K562 (cell line): ENCODE measurements around the gene ZNF285. TPM values are rescaled to one million over a fixed set of nuclear protein-coding genes. Genes with fewer than 3 reads are reported as not detected.
A peak's percentile ranks its signal among the peaks of the same experiment; 100 is the strongest.

Experiments used
- ATF1 ChIP-seq, 2 experiments: fragments of 450-650 bp in 1 of 2; IDR thresholded peaks; 2 replicates each; pipeline ENCODE4 v1.6.1; 2016; ENCODE audit warnings: missing compliant biosample characterization in 1 of 2, missing genetic modification characterization in 1 of 2
- CBFA2T2 ChIP-seq: fragments of 450-650 bp; conservative IDR thresholded peaks from 2 replicates; pipeline ENCODE4 v1.6.1; 2017; ENCODE audit warnings: mild to moderate bottlenecking
- CCAR2 ChIP-seq: fragments of 200-400 bp; formaldehyde crosslinking; IDR thresholded peaks from 2 replicates; pipeline ENCODE4 v1.6.1; 2017; ENCODE audit warnings: mild to moderate bottlenecking, low read depth, low read length
- MAZ ChIP-seq, 2 experiments: fragments of 450-650 bp in 1 of 2; sonication (generic) in 1 of 2; formaldehyde crosslinking; IDR thresholded peaks in 1 of 2; conservative IDR thresholded peaks in 1 of 2; 2 replicates each; pipeline versions ENCODE4 v1.4.0 to v1.5.0; 2020; ENCODE audit warnings: mild to moderate bottlenecking in 1 of 2, missing genetic modification reagents in 1 of 2
- polyA plus RNA-seq, 8 experiments: library from polyadenylated mRNA; depleted of rRNA in 4 of 8; stranded (reverse) in 5 of 8; unstranded in 3 of 8; fragments of >200 nt; fragmentation: Nextera tagmentation in 2 of 8; fragmentation: Illumina TruSeq in 1 of 8; extraction: Ambion mirVana in 2 of 8; extraction: Trizol in 1 of 8; gene quantifications; 2 replicates each; pipeline versions ENCODE4 v1.2.1 to v1.2.3, GENCODE V29; 2011 to 2014; ENCODE audit warnings: inconsistent platforms in 1 of 8, missing spikeins in 1 of 8
- total RNA-seq, 7 experiments: library from RNA; depleted of rRNA in 6 of 7; stranded (reverse); fragments of >200 nt in 6 of 7; fragmentation: Illumina TruSeq in 2 of 7; extraction: Trizol in 2 of 7; gene quantifications; 2 replicates each; pipeline versions ENCODE4 v1.2.1 to v1.2.3, GENCODE V29; 2011 to 2021; ENCODE audit warnings: low replicate concordance in 1 of 7
- TF ChIP-seq, protein P1 (sequence below), 2 experiments: fragments of 450-650 bp; formaldehyde crosslinking in 1 of 2; IDR thresholded peaks; 2 replicates each; pipeline versions ENCODE4 v1.4.0 to v1.6.1; 2014 to 2020; ENCODE audit warnings: mild to moderate bottlenecking in 2 of 2, borderline replicate concordance in 1 of 2, low read depth in 1 of 2
- TF ChIP-seq, protein P2 (sequence below): fragments of 450-650 bp; IDR thresholded peaks from 2 replicates; pipeline ENCODE4 v1.6.1; 2016; ENCODE audit warnings: mild to moderate bottlenecking, moderate library complexity

The ZNF285 gene
- total and polyA plus RNA-seq, 9 of the 15 experiments (the other 6 are each of a cell fraction or from before 2014, with no cell fraction given): 0.14 to 1.1 (median 0.50) TPM

DNA sequence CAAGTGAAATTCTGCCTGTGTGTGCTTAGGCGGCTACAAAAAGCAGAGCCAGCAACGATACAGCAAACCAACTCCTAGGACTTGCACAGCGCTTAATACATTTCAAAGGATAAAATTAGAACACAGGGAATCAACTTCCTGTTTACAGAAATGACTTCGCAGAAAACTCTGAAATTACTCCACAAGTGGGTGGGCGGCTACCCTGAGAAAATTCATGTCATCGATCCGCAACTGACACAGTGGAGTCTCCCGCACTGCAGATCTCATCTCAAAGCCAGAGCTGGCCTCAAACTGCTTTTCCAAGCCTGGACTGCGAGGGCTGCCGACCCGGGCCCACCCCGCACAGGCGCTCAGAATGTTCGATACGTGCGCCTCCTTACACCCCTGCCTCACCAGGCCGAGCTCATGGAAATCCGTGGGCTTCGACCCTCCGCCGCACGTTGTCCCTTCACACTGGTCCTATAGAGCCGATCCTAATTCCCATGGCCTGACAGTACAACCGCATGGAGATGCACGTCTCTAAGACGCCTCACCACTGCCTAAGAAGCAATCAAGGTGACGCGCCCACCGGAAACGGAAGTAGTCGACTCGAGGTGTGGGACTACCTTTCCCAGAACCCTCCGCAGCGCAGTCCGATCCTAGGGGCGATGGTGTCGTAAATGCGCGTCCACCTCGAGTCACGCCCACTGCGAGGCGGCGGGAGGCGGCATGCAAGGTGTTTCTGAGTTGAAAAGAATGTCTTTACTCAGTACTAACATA lies 46.7 kb upstream of the ZNF285 start, which contains the start of gene ZNF229 (continued):
- TF ChIP-seq MAZ (CRISPR knock-in tag; conservative IDR thresholded peaks at IDR 0.05 in 1 of 2, IDR thresholded peaks at IDR 0.05 in 1 of 2) (peak in 1 of 2 experiments; percentile 36; a peak in 1 of 4 replicates), CBFA2T2 (no peak), CCAR2 (no peak), ATF1 (CRISPR knock-in tag; IDR thresholded peaks at IDR 0.05) (no peak), ATF1 (tag; IDR thresholded peaks at IDR 0.05) (peak; percentile 85)
- TF ChIP-seq, protein P1, sequence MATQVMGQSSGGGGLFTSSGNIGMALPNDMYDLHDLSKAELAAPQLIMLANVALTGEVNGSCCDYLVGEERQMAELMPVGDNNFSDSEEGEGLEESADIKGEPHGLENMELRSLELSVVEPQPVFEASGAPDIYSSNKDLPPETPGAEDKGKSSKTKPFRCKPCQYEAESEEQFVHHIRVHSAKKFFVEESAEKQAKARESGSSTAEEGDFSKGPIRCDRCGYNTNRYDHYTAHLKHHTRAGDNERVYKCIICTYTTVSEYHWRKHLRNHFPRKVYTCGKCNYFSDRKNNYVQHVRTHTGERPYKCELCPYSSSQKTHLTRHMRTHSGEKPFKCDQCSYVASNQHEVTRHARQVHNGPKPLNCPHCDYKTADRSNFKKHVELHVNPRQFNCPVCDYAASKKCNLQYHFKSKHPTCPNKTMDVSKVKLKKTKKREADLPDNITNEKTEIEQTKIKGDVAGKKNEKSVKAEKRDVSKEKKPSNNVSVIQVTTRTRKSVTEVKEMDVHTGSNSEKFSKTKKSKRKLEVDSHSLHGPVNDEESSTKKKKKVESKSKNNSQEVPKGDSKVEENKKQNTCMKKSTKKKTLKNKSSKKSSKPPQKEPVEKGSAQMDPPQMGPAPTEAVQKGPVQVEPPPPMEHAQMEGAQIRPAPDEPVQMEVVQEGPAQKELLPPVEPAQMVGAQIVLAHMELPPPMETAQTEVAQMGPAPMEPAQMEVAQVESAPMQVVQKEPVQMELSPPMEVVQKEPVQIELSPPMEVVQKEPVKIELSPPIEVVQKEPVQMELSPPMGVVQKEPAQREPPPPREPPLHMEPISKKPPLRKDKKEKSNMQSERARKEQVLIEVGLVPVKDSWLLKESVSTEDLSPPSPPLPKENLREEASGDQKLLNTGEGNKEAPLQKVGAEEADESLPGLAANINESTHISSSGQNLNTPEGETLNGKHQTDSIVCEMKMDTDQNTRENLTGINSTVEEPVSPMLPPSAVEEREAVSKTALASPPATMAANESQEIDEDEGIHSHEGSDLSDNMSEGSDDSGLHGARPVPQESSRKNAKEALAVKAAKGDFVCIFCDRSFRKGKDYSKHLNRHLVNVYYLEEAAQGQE (IDR thresholded peaks at IDR 0.05; ENCODE audit: borderline replicate concordance): no peak
- TF ChIP-seq, protein P1 (CRISPR knock-in tag; IDR thresholded peaks at IDR 0.05; ENCODE audit: low read depth): no peak
- TF ChIP-seq, protein P2, sequence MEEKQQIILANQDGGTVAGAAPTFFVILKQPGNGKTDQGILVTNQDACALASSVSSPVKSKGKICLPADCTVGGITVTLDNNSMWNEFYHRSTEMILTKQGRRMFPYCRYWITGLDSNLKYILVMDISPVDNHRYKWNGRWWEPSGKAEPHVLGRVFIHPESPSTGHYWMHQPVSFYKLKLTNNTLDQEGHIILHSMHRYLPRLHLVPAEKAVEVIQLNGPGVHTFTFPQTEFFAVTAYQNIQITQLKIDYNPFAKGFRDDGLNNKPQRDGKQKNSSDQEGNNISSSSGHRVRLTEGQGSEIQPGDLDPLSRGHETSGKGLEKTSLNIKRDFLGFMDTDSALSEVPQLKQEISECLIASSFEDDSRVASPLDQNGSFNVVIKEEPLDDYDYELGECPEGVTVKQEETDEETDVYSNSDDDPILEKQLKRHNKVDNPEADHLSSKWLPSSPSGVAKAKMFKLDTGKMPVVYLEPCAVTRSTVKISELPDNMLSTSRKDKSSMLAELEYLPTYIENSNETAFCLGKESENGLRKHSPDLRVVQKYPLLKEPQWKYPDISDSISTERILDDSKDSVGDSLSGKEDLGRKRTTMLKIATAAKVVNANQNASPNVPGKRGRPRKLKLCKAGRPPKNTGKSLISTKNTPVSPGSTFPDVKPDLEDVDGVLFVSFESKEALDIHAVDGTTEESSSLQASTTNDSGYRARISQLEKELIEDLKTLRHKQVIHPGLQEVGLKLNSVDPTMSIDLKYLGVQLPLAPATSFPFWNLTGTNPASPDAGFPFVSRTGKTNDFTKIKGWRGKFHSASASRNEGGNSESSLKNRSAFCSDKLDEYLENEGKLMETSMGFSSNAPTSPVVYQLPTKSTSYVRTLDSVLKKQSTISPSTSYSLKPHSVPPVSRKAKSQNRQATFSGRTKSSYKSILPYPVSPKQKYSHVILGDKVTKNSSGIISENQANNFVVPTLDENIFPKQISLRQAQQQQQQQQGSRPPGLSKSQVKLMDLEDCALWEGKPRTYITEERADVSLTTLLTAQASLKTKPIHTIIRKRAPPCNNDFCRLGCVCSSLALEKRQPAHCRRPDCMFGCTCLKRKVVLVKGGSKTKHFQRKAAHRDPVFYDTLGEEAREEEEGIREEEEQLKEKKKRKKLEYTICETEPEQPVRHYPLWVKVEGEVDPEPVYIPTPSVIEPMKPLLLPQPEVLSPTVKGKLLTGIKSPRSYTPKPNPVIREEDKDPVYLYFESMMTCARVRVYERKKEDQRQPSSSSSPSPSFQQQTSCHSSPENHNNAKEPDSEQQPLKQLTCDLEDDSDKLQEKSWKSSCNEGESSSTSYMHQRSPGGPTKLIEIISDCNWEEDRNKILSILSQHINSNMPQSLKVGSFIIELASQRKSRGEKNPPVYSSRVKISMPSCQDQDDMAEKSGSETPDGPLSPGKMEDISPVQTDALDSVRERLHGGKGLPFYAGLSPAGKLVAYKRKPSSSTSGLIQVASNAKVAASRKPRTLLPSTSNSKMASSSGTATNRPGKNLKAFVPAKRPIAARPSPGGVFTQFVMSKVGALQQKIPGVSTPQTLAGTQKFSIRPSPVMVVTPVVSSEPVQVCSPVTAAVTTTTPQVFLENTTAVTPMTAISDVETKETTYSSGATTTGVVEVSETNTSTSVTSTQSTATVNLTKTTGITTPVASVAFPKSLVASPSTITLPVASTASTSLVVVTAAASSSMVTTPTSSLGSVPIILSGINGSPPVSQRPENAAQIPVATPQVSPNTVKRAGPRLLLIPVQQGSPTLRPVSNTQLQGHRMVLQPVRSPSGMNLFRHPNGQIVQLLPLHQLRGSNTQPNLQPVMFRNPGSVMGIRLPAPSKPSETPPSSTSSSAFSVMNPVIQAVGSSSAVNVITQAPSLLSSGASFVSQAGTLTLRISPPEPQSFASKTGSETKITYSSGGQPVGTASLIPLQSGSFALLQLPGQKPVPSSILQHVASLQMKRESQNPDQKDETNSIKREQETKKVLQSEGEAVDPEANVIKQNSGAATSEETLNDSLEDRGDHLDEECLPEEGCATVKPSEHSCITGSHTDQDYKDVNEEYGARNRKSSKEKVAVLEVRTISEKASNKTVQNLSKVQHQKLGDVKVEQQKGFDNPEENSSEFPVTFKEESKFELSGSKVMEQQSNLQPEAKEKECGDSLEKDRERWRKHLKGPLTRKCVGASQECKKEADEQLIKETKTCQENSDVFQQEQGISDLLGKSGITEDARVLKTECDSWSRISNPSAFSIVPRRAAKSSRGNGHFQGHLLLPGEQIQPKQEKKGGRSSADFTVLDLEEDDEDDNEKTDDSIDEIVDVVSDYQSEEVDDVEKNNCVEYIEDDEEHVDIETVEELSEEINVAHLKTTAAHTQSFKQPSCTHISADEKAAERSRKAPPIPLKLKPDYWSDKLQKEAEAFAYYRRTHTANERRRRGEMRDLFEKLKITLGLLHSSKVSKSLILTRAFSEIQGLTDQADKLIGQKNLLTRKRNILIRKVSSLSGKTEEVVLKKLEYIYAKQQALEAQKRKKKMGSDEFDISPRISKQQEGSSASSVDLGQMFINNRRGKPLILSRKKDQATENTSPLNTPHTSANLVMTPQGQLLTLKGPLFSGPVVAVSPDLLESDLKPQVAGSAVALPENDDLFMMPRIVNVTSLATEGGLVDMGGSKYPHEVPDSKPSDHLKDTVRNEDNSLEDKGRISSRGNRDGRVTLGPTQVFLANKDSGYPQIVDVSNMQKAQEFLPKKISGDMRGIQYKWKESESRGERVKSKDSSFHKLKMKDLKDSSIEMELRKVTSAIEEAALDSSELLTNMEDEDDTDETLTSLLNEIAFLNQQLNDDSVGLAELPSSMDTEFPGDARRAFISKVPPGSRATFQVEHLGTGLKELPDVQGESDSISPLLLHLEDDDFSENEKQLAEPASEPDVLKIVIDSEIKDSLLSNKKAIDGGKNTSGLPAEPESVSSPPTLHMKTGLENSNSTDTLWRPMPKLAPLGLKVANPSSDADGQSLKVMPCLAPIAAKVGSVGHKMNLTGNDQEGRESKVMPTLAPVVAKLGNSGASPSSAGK: peak; percentile 59; the same call in 1 of the 2 replicates
